ENCODE measurements around the gene MAP1S.

Gene MAP1S

GRCh38 chr19:17695198-17695597 lies 24.1 kb upstream of the MAP1S start:
- no peak for DNase-seq

- no peak for DNase-seq
Observed at GRCh38 chr19:17703824-17704463, 15.3 kb upstream of the MAP1S start.

GRCh38 chr19:17706750-17707181 lies 12.5 kb upstream of the MAP1S start:
- DNase-seq, result no peak

- DNase-seq, result no peak
Observed at GRCh38 chr19:17711851-17712250, 7.4 kb upstream of the MAP1S start.

- no peak for DNase-seq
Observed at GRCh38 chr19:17716309-17716929, 2.9 kb upstream of the MAP1S start.

GRCh38 chr19:17718550-17718946 lies 732 bp upstream of the MAP1S start:
- no peak for DNase-seq

GRCh38 chr19:17719730-17720400 lies 585 bp downstream of the MAP1S start:
- peak; percentile 41 for DNase-seq

- no peak for DNase-seq
Observed at GRCh38 chr19:17720440-17720839, 1.2 kb downstream of the MAP1S start.

- no peak for DNase-seq
Observed at GRCh38 chr19:17721111-17721628, 1.9 kb downstream of the MAP1S start.

- DNase-seq, result no peak
Observed at GRCh38 chr19:17721821-17722220, 2.5 kb downstream of the MAP1S start.

GRCh38 chr19:17722655-17723240 lies 3.5 kb downstream of the MAP1S start:
- no peak for DNase-seq

GRCh38 chr19:17724655-17725054 lies 5.4 kb downstream of the MAP1S start:
- DNase-seq, result no peak

- DNase-seq, result no peak
Observed at GRCh38 chr19:17725422-17726078, 6.3 kb downstream of the MAP1S start.

GRCh38 chr19:17726136-17726741 lies 7.0 kb downstream of the MAP1S start:
- DNase-seq, result no peak

GRCh38 chr19:17726964-17727773 lies 7.9 kb downstream of the MAP1S start:
- no peak for DNase-seq

- no peak for DNase-seq
Observed at GRCh38 chr19:17727843-17728242, 8.6 kb downstream of the MAP1S start.

GRCh38 chr19:17733127-17733526 lies 13.8 kb downstream of the MAP1S start:
- DNase-seq, result no peak

- DNase-seq, result no peak
Observed at GRCh38 chr19:17734146-17734545, 14.9 kb downstream of the MAP1S start.

GRCh38 chr19:17735410-17735809 lies 16.1 kb downstream of the MAP1S start:
- no peak for DNase-seq

- no peak for DNase-seq
Observed at GRCh38 chr19:17737690-17738153, 18.4 kb downstream of the MAP1S start.

- no peak for DNase-seq
Observed at GRCh38 chr19:17739121-17739875, 20.0 kb downstream of the MAP1S start.

Measured in COR-L47 (cell line).